Measurements from ENCODE around the gene KLK13. TPM values are rescaled to one million over a fixed set of nuclear protein-coding genes. Genes with fewer than 3 reads are reported as not detected.

KLK13 gene
- total RNA-seq, 1 donor from 2014 or later, result 0.54 TPM

DNA sequence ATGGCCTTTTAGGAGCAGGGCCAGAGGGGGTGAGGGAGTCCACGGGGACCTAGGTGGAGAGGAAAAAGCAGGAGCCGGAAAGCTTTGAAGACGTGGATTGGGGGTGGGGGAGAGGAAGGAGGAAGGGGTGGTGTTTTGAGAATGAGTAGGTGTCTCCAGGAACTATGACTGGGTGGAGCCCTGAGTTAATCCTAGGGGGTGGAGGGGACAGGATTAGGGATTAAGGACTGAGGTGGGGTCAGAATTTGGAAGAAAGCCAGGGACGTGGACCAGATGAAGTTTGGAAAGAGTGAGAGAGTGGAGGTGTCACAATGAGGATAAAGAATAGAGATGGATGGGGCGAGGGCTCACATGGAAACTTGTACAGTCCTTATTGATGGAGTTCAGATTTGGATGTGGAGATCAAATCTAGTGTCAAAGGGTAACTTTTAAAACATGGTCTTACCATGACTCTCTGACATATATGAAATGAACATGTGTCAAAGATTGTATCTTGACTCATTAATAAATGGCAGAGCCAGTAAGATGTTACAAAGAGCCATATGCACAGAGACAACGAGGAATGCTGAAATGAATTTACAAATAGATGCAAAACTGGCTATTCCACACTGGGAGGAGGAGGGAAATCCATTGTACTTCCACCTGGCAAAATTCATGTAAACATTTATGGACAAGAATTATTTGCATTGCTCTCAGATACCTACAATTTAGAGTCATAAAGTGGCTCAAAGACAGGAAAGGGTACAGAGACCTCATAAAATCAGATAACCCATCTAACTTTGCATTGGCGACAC is 1.7 kb upstream of the KLK13 start:
- Mint-ChIP-seq H3K9me3 (peaks cover 5% of the 10 kb centered on the region), H3K27ac (no peak overlapping the region), H3K27me3 (ENCODE audit: low read depth) (peaks cover 22% of the 10 kb centered on the region), H3K36me3 (no peaks in the 10 kb centered on the region), H3K4me3 (no peak overlapping the region), H3K4me1 (peaks cover 3% of the 10 kb centered on the region)
- no peak for DNase-seq (ENCODE audit: low spot score in 2 of 2, unreplicated experiment in 2 of 2)
- TF ChIP-seq, protein P1, sequence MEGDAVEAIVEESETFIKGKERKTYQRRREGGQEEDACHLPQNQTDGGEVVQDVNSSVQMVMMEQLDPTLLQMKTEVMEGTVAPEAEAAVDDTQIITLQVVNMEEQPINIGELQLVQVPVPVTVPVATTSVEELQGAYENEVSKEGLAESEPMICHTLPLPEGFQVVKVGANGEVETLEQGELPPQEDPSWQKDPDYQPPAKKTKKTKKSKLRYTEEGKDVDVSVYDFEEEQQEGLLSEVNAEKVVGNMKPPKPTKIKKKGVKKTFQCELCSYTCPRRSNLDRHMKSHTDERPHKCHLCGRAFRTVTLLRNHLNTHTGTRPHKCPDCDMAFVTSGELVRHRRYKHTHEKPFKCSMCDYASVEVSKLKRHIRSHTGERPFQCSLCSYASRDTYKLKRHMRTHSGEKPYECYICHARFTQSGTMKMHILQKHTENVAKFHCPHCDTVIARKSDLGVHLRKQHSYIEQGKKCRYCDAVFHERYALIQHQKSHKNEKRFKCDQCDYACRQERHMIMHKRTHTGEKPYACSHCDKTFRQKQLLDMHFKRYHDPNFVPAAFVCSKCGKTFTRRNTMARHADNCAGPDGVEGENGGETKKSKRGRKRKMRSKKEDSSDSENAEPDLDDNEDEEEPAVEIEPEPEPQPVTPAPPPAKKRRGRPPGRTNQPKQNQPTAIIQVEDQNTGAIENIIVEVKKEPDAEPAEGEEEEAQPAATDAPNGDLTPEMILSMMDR (IDR thresholded peaks at IDR 0.05; ENCODE audit: unreplicated experiment), result no peak

DNA sequence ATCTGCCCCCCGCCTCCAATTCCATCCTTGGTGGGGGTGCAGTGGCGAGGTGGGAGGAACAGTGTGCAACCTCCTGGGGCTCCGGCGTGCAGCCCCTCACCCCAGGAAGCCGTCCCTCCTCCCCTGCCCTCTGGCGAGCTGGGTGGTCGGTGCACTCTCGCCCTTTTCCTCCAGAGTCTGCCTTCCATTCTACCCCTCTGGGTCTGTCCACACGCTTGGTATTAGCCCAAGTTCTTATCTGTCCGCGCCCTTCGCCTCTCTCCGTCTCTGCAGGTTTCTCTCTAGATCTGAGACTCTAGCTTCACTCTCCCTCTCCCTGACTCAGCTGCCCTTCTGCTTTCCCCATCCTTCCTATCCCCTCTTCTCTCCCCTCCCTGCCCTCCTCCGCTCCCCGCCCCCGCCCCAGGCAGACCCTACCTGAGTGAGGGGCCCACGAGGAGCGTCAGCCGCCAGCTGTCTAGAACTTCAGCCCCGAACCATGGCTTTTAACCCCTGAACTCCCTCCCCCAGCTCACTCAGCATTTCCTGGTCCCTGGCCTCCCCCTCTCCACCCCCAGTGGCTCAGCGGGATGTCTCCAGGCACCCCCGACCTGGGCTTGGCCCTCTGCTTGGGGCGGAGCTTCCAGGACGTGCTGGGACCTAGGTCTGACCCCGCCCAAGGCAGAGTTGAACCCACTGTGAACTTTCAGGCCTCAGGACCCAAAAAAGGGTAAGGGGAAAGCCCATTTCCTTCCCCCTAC is 499 bp upstream of the KLK13 start:
- peaks cover 10% of the 10 kb centered on the region for H3K9me3 Mint-ChIP-seq

DNA sequence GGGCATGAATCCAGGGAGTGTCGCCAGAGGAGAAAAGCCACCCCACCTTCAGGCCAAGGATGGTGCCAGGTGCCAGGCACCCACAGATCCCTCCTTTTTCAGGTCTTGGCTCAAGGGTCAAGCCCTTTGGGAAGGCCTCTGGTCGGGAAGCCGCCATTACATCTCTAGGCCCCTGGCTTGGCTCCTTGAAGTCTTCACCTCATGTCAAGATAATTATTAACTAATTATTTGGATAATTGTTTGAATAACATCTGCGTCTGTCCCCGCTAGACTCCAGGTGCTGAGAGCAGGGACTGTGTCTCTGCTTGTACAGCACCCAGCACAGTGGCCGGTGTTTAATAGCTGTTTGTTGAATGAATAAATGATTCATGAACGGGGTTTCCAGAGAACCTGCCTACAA is 1.2 kb downstream of the KLK13 start:
- TF ChIP-seq, protein P1 (IDR thresholded peaks at IDR 0.05; ENCODE audit: unreplicated experiment), result no peak
- Mint-ChIP-seq H3K36me3 (no peaks in the 10 kb centered on the region), H3K27ac (no peak overlapping the region), H3K27me3 (ENCODE audit: low read depth) (peaks cover 33% of the 10 kb centered on the region), H3K4me1 (peaks cover 3% of the 10 kb centered on the region), H3K4me3 (peak overlapping the region; percentile 33), H3K9me3 (peaks cover 10% of the 10 kb centered on the region)
- no peak for DNase-seq (ENCODE audit: low spot score in 2 of 2, unreplicated experiment in 2 of 2)

More for the DNA sequence above, 499 bp upstream of the KLK13 start:
- Mint-ChIP-seq H3K36me3 (no peaks in the 10 kb centered on the region), H3K4me3 (peak overlapping the region; percentile 75), H3K4me1 (peaks cover 3% of the 10 kb centered on the region), H3K27ac (no peak overlapping the region), H3K27me3 (ENCODE audit: low read depth) (peaks cover 29% of the 10 kb centered on the region)
- DNase-seq (ENCODE audit: low spot score in 2 of 2, unreplicated experiment in 2 of 2), result no peak
- TF ChIP-seq, protein P1 (IDR thresholded peaks at IDR 0.05; ENCODE audit: unreplicated experiment), result no peak

DNA sequence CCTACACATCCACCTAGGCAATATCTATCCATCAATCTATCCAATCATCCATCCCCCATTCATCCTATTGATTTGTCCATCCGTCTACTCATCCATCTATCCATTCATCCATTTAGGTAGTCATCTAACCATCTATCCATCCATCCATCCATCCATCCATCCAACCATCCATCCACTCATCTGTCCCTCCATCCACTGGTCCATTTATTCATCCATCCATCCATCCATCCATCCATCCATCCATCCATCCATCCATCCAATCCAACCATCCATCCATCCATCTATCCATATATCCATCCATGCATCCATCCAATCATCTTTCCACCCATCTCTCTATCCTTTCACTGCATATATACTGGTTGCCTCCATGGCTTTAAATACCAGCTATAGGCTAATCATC is 3.9 kb downstream of the KLK13 start:
- TF ChIP-seq, protein P1 (IDR thresholded peaks at IDR 0.05; ENCODE audit: unreplicated experiment), result no peak
- Mint-ChIP-seq H3K9me3 (peaks cover 6% of the 10 kb centered on the region), H3K4me3 (no peak overlapping the region), H3K27me3 (ENCODE audit: low read depth) (peaks cover 37% of the 10 kb centered on the region), H3K36me3 (no peaks in the 10 kb centered on the region), H3K27ac (no peak overlapping the region), H3K4me1 (peaks cover 3% of the 10 kb centered on the region)
- DNase-seq (ENCODE audit: low spot score in 2 of 2, unreplicated experiment in 2 of 2), result no peak

DNA sequence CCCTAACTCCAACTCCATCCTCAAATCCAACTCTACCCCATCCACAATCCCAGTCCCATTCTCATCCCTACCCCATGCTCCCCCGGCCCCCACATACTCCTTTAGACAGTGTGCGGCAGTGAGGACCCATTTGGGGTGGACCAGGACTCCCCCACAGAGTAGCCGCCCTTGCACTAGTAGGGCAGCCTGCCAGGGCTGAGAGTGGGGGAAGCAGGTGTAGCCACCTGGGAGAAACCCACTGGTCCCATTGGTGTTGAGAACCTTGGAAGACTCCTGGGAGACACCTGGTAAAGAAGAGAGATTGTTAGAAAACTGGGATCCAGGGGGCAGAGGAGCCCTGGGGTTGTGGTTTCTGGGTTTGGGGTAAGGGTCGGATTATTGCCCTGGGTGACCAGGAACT is 4.6 kb downstream of the KLK13 start:
- TF ChIP-seq, protein P1 (IDR thresholded peaks at IDR 0.05; ENCODE audit: unreplicated experiment), result no peak
- Mint-ChIP-seq H3K27ac (no peak overlapping the region), H3K9me3 (peaks cover 6% of the 10 kb centered on the region), H3K4me3 (no peak overlapping the region), H3K27me3 (ENCODE audit: low read depth) (peaks cover 39% of the 10 kb centered on the region), H3K36me3 (no peaks in the 10 kb centered on the region), H3K4me1 (peaks cover 2% of the 10 kb centered on the region)
- DNase-seq (ENCODE audit: low spot score in 2 of 2, unreplicated experiment in 2 of 2), result no peak
